HEK293 (cell line): ENCODE data around the gene CEP72.
"Not testable (repeated sequence)": the region's sequence is repeated elsewhere in the genome, so short reads cannot be mapped to it uniquely, and the experiment has no call there.

Source experiments
- CTCF ChIP-seq: fragments of 450-650 bp; formaldehyde crosslinking; IDR thresholded peaks from 2 replicates; pipeline ENCODE4 v1.5.1; 2016; ENCODE audit warnings: missing biosample characterization, missing genetic modification characterization
- GLI4 ChIP-seq: fragments of 450-650 bp; formaldehyde crosslinking; IDR thresholded peaks from 2 replicates; pipeline ENCODE4 v1.5.1; 2016; ENCODE audit warnings: missing biosample characterization, missing genetic modification characterization
- PATZ1 ChIP-seq: fragments of 450-650 bp; formaldehyde crosslinking; IDR thresholded peaks from 2 replicates; pipeline ENCODE4 v1.5.1; 2016; ENCODE audit warnings: missing biosample characterization, missing genetic modification characterization
- TCF7L2 ChIP-seq: IDR thresholded peaks from 2 replicates; pipeline ENCODE4 v1.6.1; 2011; ENCODE audit warnings: low read depth, mild to moderate bottlenecking, inconsistent platforms, low read length, moderate library complexity, borderline replicate concordance
- WT1 ChIP-seq: fragments of 450-650 bp; formaldehyde crosslinking; IDR thresholded peaks from 2 replicates; pipeline ENCODE4 v1.5.1; 2016; ENCODE audit warnings: missing biosample characterization, missing genetic modification characterization
- ZBTB11 ChIP-seq: fragments of 450-650 bp; formaldehyde crosslinking; conservative IDR thresholded peaks from 2 replicates; pipeline ENCODE4 v1.5.1; 2016; ENCODE audit warnings: low read depth, missing biosample characterization, missing genetic modification characterization
- ZBTB8A ChIP-seq: fragments of 450-650 bp; formaldehyde crosslinking; IDR thresholded peaks from 2 replicates; pipeline ENCODE4 v1.5.1; 2016; ENCODE audit warnings: missing biosample characterization, missing genetic modification characterization
- ZNF214 ChIP-seq: fragments of 450-650 bp; formaldehyde crosslinking; IDR thresholded peaks from 2 replicates; pipeline ENCODE4 v1.5.1; 2017; ENCODE audit warnings: missing biosample characterization, mild to moderate bottlenecking, missing genetic modification characterization, borderline replicate concordance
- ZNF404 ChIP-seq: fragments of 450-650 bp; formaldehyde crosslinking; IDR thresholded peaks from 2 replicates; pipeline ENCODE4 v1.5.1; 2017; ENCODE audit warnings: missing biosample characterization, missing genetic modification characterization
- ZSCAN5A ChIP-seq: fragments of 450-650 bp; formaldehyde crosslinking; IDR thresholded peaks from 2 replicates; pipeline ENCODE4 v1.5.1; 2016; ENCODE audit warnings: missing biosample characterization, missing genetic modification characterization

- TF ChIP-seq PATZ1 (tag by site-specific recombination); ZSCAN5A (tag by site-specific recombination); TCF7L2; ZNF214; ZNF404 (tag by site-specific recombination); ZBTB8A (tag by site-specific recombination); CTCF (tag by site-specific recombination); ZBTB11; WT1; GLI4 (tag by site-specific recombination): not testable (repeated sequence)
Observed at GRCh38 chr5:682651-683358, 70.7 kb downstream of the CEP72 start.
